Endodermal cell (in vitro differentiated cells): ENCODE results near the gene UBE2QL1. TPM values are rescaled to one million over a fixed set of nuclear protein-coding genes. Genes with fewer than 3 reads are reported as not detected.
A peak's percentile ranks its signal among the peaks of the same experiment; 100 is the strongest.

Source experiments
- DNase-seq: peaks from one replicate; pipeline ENCODE4 v3.0.0-alpha.2; 2017
- H3K27ac ChIP-seq: 2 replicates; pipeline ENCODE4 v1.5.1; 2013; ENCODE audit warnings: mild to moderate bottlenecking, low read depth, low read length, moderate library complexity
- H3K27me3 ChIP-seq: 2 replicates; pipeline ENCODE4 v1.6.1; 2013; ENCODE audit warnings: mild to moderate bottlenecking, low read length, moderate library complexity; ENCODE audit not compliant: insufficient read depth, control insufficient read depth, poor library complexity, severe bottlenecking
- H3K36me3 ChIP-seq: 2 replicates; pipeline ENCODE4 v1.7.0; 2013; ENCODE audit warnings: mild to moderate bottlenecking, low read length, moderate library complexity; ENCODE audit not compliant: control insufficient read depth, insufficient read depth
- H3K4me1 ChIP-seq: one replicate; pipeline ENCODE4 v1.7.0; 2013; ENCODE audit warnings: low read length; ENCODE audit not compliant: control insufficient read depth, insufficient read depth
- H3K4me3 ChIP-seq: 2 replicates; pipeline ENCODE4 v1.5.1; 2013; ENCODE audit warnings: mild to moderate bottlenecking, low read length, moderate library complexity
- H3K9ac ChIP-seq: 2 replicates; pipeline ENCODE4 v1.6.1; 2013; ENCODE audit warnings: mild to moderate bottlenecking, low read length, moderate library complexity; ENCODE audit not compliant: poor library complexity, severe bottlenecking; ENCODE audit errors: extremely low read depth
- H3K9me3 ChIP-seq: 2 replicates; pipeline ENCODE4 v1.6.1; 2013; ENCODE audit warnings: mild to moderate bottlenecking, low read length, moderate library complexity; ENCODE audit not compliant: control insufficient read depth
- H3K27ac Mint-ChIP-seq: 2 replicates; pipeline ENCODE4 v1.8.0; 2020; ENCODE audit warnings: mixed read lengths
- H3K27me3 Mint-ChIP-seq: 2 replicates; pipeline ENCODE4 v1.8.0; 2021; ENCODE audit warnings: mild to moderate bottlenecking, mixed read lengths; ENCODE audit not compliant: insufficient read depth
- H3K36me3 Mint-ChIP-seq: 2 replicates; pipeline ENCODE4 v1.8.0; 2020; ENCODE audit warnings: low read depth, mixed read lengths
- H3K4me1 Mint-ChIP-seq: 2 replicates; pipeline ENCODE4 v1.8.0; 2020; ENCODE audit warnings: mixed read lengths
- H3K4me3 Mint-ChIP-seq: 2 replicates; pipeline ENCODE4 v1.8.0; 2020; ENCODE audit warnings: mild to moderate bottlenecking, moderate library complexity, mixed read lengths
- H3K9me3 Mint-ChIP-seq: 2 replicates; pipeline ENCODE4 v1.8.0; 2020; ENCODE audit warnings: mild to moderate bottlenecking, mixed read lengths
- WGBS, 2 experiments: methylation state at CpG; one replicate each; pipeline versions ENCODE4 v1.1.5 to v1.1.7; 2013; ENCODE audit warnings: missing lambda C conversion rate in 2 of 2, mixed read lengths in 1 of 2; ENCODE audit not compliant: insufficient coverage in 1 of 2, insufficient read length in 1 of 2; 5-methylcytosine and 5-hydroxymethylcytosine counted together
- long read RNA-seq, 4 experiments: library from polyadenylated mRNA in 2 of 4; library from RNA in 1 of 4; library from capped mRNA in 1 of 4; stranded (forward) in 3 of 4; unstranded in 1 of 4; transcript quantifications; one replicate each; pipeline ENCODE4 v2.0.0, GENCODE V29; 2020 to 2021; ENCODE audit warnings: inconsistent platforms in 1 of 4
- polyA plus RNA-seq, 2 experiments: library from polyadenylated mRNA; stranded (reverse); fragments of 50-300 nt; gene quantifications; one replicate each; pipeline ENCODE4 v1.2.3, GENCODE V29; 2013
- total RNA-seq, 2 donors: library from RNA; stranded (reverse); fragmentation: NEBNext Ultra II Directional in 1 of 2; extraction: Animal tissue kit (Norgen Biotek cat#: 25700) in 1 of 2; gene quantifications; 2 replicates in 1 of 2; 3 replicates in 1 of 2; pipeline ENCODE4 v1.2.1, GENCODE V29; 2021
- TF ChIP-seq, protein P1 (sequence below): fragments of 200-600 bp; sonication (generic); conservative IDR thresholded peaks from 2 replicates; pipeline ENCODE4 v1.5.0; 2021; ENCODE audit warnings: antibody characterized with exemption, mild to moderate bottlenecking

The UBE2QL1 gene, protein sequence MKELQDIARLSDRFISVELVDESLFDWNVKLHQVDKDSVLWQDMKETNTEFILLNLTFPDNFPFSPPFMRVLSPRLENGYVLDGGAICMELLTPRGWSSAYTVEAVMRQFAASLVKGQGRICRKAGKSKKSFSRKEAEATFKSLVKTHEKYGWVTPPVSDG
- under 1 TPM in 1 of 2 donors, not detected in 1; 0.11 TPM for total RNA-seq
- polyA plus RNA-seq (2013, experiment 1 of 2): 5.6 TPM
- polyA plus RNA-seq (2013, experiment 2 of 2): 5.7 TPM
- long read RNA-seq, experiment 1: 0 reads
- long read RNA-seq, experiment 2: 0 reads
- long read RNA-seq, experiment 3: 0 reads
- long read RNA-seq, experiment 4: 0 reads

DNA sequence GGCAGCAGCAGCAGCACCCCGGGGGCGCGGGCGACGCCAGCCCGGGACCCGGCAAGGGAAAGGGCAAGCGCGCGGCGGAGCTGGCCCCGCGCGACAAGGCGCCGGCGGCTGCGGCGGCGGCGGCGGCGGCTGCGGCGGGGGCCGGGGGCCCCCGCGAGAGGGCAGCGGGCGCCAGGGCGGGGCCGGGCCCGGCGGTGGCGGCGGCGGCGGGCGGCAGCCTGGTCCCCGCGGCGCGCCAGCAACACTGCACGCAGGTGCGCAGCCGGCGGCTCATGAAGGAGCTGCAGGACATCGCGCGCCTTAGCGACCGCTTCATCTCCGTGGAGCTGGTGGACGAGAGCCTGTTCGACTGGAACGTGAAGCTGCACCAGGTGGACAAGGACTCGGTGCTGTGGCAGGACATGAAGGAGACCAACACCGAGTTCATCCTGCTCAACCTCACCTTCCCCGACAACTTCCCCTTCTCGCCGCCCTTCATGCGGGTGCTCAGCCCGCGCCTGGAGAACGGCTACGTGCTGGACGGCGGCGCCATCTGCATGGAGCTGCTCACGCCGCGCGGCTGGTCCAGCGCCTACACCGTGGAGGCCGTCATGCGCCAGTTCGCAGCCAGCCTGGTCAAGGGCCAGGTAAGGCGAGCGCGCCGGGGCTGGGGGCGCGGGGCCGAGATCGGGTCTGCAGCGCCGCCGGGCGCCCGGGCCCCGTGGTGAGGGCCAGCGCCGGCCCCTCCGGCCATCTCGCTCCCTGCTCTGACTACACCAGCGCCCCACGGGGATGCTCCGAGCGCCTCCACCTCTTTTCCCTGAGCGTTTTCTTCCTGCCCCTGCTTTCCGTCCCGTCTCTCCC is at the start of gene UBE2QL1:
UBE2QL1 (plus strand) TSS at position 238 of the 843 bp plus-strand sequence; CDS start at position 273, 35 bp downstream.
- WGBS, 2 experiments: 1 to 3% methylated on average over 37 to 103 of the region's 103 CpGs
- peaks cover 67% of the 10 kb centered on the region for H3K27me3 Mint-ChIP-seq

DNA sequence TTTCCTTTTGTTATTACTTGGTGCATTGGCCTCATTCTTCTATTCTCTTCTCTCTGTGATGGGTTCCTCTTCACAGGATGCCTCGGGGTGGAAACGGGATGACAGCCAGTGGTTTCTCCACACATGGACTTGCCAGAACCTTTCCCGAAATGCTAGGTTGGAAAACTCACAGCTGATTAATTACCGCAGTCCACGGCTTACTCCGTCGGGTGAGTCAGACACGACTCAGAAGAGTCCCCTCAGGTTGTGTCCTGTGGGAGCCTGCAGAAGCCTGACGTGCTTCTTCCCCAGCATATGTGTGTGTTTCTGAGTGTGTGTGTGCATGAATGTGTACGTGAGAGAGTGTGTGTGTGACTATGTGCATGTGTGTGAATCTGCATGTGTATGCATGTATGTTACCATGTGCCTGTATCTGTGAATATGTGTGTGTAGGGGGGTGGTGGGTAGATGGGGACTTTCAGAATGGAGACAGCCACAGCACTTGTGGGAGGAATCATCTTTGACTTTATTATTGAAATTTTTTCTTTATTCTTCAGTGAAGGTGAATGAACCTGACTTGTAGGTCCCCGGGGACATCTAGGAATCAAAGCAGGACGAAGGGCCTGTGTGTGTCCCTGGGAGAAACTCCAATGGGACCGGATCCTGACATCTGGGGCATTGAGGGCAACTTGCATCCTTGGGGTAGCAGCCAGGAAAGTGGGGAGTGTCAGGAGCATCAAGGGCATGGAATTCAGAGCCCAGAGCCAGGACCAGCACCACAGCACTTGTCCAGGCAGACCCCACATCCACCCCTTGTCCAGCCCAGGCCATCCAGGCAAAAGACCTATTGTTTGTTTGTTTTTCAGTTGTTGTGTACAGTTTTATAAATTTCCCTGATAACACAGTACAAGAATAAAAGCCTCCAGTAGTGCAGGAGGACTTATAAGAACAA is 48.4 kb upstream of the UBE2QL1 start:
- Histone ChIP-seq H3K4me1 (no peaks in the 10 kb centered on the region), H3K4me3 (no peak overlapping the region), H3K27me3 (peaks cover 16% of the 10 kb centered on the region), H3K36me3 (no peaks in the 10 kb centered on the region), H3K9me3 (no peaks in the 10 kb centered on the region), H3K9ac (no peak overlapping the region), H3K27ac (no peak overlapping the region)
- no peaks in the 10 kb centered on the region for H3K36me3 Mint-ChIP-seq
- H3K4me1 Mint-ChIP-seq: peaks cover 4% of the 10 kb centered on the region
- H3K27ac Mint-ChIP-seq: no peak overlapping the region
- TF ChIP-seq, protein P1, sequence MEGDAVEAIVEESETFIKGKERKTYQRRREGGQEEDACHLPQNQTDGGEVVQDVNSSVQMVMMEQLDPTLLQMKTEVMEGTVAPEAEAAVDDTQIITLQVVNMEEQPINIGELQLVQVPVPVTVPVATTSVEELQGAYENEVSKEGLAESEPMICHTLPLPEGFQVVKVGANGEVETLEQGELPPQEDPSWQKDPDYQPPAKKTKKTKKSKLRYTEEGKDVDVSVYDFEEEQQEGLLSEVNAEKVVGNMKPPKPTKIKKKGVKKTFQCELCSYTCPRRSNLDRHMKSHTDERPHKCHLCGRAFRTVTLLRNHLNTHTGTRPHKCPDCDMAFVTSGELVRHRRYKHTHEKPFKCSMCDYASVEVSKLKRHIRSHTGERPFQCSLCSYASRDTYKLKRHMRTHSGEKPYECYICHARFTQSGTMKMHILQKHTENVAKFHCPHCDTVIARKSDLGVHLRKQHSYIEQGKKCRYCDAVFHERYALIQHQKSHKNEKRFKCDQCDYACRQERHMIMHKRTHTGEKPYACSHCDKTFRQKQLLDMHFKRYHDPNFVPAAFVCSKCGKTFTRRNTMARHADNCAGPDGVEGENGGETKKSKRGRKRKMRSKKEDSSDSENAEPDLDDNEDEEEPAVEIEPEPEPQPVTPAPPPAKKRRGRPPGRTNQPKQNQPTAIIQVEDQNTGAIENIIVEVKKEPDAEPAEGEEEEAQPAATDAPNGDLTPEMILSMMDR: no peak
- 81 to 87% methylated on average over 12 to 13 of the region's 13 CpGs for WGBS, 2 experiments
- DNase-seq: peak; percentile 29
- peaks cover 2% of the 10 kb centered on the region for H3K27me3 Mint-ChIP-seq
- no peak overlapping the region for H3K4me3 Mint-ChIP-seq
- H3K9me3 Mint-ChIP-seq: peaks cover 3% of the 10 kb centered on the region

More for the DNA sequence above, at the start of gene UBE2QL1:
- Mint-ChIP-seq H3K9me3 (no peaks in the 10 kb centered on the region), H3K4me3 (no peak within 1 kb of the TSS), H3K36me3 (no peaks in the 10 kb centered on the region), H3K27ac (no peak within 1 kb of the TSS), H3K4me1 (peaks cover 8% of the 10 kb centered on the region)
- no peaks in the 10 kb centered on the region for H3K9me3 ChIP-seq
- H3K4me1 ChIP-seq: no peaks in the 10 kb centered on the region
- peaks cover 99% of the 10 kb centered on the region for H3K27me3 ChIP-seq
- TF ChIP-seq, protein P1: no peak
- DNase-seq: peak; percentile 78
- H3K4me3 ChIP-seq: no peak within 1 kb of the TSS
- no peak within 1 kb of the TSS for H3K27ac ChIP-seq
- H3K36me3 ChIP-seq: no peaks in the 10 kb centered on the region
- no peak within 1 kb of the TSS for H3K9ac ChIP-seq

DNA sequence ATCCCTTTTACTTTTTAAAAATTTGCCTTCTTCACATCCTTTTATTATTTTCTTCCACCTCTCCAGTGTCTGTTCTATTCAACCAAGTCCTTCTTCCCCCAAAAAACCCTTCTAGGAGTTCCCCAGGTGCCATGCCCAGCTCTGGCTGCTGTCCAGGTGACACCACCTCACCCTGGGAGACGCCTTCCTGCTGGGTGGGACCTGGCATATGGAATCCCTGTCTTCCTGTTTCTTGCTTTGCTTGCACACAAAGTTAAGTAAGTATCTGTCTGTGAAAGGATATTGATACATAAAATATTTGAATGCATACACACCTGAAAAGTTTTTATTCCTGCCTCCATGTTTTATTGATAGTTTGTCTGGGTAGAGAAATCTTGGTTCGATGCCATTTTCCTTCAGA is 47.2 kb upstream of the UBE2QL1 start:
- 86 to 100% methylated on average over 1 to 2 of the region's 2 CpGs for WGBS, 2 experiments
- DNase-seq: peak; percentile 13
- Mint-ChIP-seq H3K4me3 (no peak overlapping the region), H3K27me3 (peaks cover 2% of the 10 kb centered on the region), H3K9me3 (peaks cover 3% of the 10 kb centered on the region), H3K4me1 (peaks cover 4% of the 10 kb centered on the region), H3K27ac (no peak overlapping the region), H3K36me3 (no peaks in the 10 kb centered on the region)
- H3K27ac ChIP-seq: no peak overlapping the region
- H3K4me1 ChIP-seq: no peaks in the 10 kb centered on the region
- peaks cover 16% of the 10 kb centered on the region for H3K27me3 ChIP-seq
- no peak overlapping the region for H3K4me3 ChIP-seq
- TF ChIP-seq, protein P1: no peak
- no peaks in the 10 kb centered on the region for H3K36me3 ChIP-seq
- no peak overlapping the region for H3K9ac ChIP-seq
- H3K9me3 ChIP-seq: no peaks in the 10 kb centered on the region
